ENCODE measurements around the gene PPP2R5C.

PPP2R5C gene

DNA sequence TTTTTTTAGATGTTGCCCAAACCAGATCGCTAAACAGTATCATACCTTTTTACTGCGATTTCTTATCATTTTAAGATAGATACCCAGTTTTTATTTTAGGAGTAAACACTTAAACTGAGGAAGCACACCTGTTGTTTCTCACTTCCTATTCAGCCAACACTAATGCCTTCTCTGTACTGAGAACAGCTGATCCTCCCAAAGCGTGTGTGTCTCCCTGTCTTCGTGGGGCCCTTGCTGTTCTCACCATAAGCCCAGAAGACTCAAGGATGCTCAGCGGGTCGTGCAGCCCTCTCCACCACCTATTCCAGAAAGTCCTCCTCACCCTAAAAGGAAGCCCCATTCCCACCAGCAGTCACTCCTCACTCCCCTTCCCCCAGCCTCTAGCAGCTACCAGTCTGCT lies 14.8 kb downstream of the PPP2R5C start:
- no peak for DNase-seq
- Histone ChIP-seq H3K4me3 (ENCODE audit: low read depth, low read length) (no peak overlapping the region), H3K27me3 (replicated peaks) (peaks cover 24% of the 10 kb centered on the region), H3K27ac (no peak overlapping the region), H3K36me3 (replicated peaks) (no peaks in the 10 kb centered on the region)
- in situ Hi-C loops (cut with HindIII; ENCODE audit: low pct_ligation_motif_present, low sequenced_read_pairs): no loop called here
- TF ChIP-seq, protein P1, sequence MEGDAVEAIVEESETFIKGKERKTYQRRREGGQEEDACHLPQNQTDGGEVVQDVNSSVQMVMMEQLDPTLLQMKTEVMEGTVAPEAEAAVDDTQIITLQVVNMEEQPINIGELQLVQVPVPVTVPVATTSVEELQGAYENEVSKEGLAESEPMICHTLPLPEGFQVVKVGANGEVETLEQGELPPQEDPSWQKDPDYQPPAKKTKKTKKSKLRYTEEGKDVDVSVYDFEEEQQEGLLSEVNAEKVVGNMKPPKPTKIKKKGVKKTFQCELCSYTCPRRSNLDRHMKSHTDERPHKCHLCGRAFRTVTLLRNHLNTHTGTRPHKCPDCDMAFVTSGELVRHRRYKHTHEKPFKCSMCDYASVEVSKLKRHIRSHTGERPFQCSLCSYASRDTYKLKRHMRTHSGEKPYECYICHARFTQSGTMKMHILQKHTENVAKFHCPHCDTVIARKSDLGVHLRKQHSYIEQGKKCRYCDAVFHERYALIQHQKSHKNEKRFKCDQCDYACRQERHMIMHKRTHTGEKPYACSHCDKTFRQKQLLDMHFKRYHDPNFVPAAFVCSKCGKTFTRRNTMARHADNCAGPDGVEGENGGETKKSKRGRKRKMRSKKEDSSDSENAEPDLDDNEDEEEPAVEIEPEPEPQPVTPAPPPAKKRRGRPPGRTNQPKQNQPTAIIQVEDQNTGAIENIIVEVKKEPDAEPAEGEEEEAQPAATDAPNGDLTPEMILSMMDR (IDR thresholded peaks at IDR 0.05; ENCODE audit: low read depth, low read length, missing control alignments): no peak

DNA sequence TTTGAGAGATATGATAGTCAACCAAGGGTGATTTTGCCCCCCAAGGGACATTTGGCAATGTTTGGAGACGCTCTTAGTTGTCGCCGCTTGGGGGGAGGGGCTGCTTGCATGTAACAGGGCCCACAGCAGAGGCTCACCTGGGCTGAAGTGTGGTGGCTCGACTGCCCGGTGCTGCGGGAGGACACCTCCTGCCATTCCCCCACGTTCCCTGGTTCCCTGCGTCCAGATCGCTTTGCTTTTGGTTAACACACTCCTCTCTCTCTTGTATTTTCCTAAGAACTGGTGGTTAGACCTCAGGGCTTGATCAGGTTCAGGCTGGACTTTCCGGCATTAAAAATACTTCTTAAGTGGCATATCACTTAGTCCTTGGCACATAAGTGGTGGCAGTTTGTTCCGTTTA lies 18.9 kb downstream of the PPP2R5C start:
- no peak overlapping the region for H3K27ac ChIP-seq
- TF ChIP-seq, protein P1 (IDR thresholded peaks at IDR 0.05; ENCODE audit: low read depth, low read length, missing control alignments): no peak
- peaks cover 20% of the 10 kb centered on the region for H3K27me3 ChIP-seq (replicated peaks)
- in situ Hi-C loops (cut with HindIII; ENCODE audit: low pct_ligation_motif_present, low sequenced_read_pairs): no loop called here
- no peak overlapping the region for H3K4me3 ChIP-seq (ENCODE audit: low read depth, low read length)
- no peak for DNase-seq
- no peaks in the 10 kb centered on the region for H3K36me3 ChIP-seq (replicated peaks)

DNA sequence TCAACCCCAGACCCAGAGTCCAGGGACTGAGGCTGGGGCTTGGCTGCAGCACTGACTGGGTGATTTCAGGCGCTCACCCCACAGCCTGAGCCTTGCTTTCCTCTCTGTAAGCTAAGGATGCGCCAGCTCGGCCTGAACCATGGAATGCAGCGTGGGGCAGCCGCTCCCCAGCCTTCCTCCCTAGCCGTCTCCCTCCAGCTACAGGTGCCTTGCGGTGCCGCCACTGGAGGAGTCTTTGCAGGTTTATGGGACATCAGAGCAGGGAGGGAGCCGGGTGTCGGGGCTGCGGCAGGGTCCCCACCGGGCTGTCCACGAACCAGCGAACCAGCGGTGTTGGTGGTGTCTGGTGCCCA lies 19.4 kb downstream of the PPP2R5C start:
- Histone ChIP-seq H3K27ac (no peak overlapping the region), H3K4me3 (ENCODE audit: low read depth, low read length) (no peak overlapping the region)
- in situ Hi-C loops (cut with HindIII; ENCODE audit: low pct_ligation_motif_present, low sequenced_read_pairs): no loop called here

DNA sequence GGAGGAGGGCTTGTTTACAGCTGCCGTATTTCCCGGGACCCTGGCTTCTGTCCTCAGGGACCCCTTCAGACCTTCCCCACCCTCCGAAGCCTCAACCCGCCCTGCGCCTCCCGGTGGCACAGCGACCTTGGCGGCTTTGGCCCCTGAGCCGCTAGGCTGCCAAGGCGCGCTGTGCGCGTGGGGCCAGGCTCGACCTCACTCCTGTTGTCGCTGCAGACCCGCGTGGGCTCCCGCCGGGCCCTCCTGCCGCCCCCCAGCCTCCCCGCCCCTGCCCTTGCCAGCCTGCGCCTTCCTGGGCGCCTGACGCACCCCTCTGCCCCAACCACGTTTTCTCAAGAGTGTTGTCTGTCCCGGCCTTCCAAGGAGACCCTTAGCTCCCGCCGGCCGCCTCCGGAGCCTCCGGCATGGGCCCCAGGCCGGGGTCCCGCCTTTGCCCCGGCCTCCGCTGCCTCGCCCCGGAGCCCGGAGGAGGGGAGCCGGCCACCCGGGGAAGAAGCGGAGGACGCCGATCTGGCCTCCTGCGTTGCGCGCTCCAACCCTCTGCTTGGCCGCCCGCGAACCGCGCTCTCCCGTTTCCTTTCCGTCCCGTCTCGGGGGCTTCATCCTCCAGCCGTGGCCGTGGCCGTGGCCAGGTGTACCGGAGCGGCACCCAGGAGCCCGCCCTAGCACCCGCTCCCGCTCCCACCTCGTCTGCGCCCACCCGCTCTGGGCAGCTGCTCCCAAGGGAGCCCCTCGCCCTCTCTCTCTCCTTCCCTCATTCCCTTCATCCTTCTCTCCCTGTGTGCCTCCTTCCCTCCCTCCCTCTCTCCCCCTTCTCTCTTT lies 19.9 kb downstream of the PPP2R5C start:
- TF ChIP-seq, protein P1 (IDR thresholded peaks at IDR 0.05; ENCODE audit: low read depth, low read length, missing control alignments): no peak
- H3K4me3 ChIP-seq (ENCODE audit: low read depth, low read length): peak overlapping the region; percentile 45
- no peak overlapping the region for H3K27ac ChIP-seq
- in situ Hi-C loops (cut with HindIII; ENCODE audit: low pct_ligation_motif_present, low sequenced_read_pairs): no loop called here
- no peaks in the 10 kb centered on the region for H3K36me3 ChIP-seq (replicated peaks)
- peaks cover 20% of the 10 kb centered on the region for H3K27me3 ChIP-seq (replicated peaks)
- no peak for DNase-seq

More for the DNA sequence above, 19.4 kb downstream of the PPP2R5C start:
- H3K36me3 ChIP-seq (replicated peaks): no peaks in the 10 kb centered on the region
- TF ChIP-seq, protein P1 (IDR thresholded peaks at IDR 0.05; ENCODE audit: low read depth, low read length, missing control alignments): no peak
- no peak for DNase-seq
- peaks cover 20% of the 10 kb centered on the region for H3K27me3 ChIP-seq (replicated peaks)

DNA sequence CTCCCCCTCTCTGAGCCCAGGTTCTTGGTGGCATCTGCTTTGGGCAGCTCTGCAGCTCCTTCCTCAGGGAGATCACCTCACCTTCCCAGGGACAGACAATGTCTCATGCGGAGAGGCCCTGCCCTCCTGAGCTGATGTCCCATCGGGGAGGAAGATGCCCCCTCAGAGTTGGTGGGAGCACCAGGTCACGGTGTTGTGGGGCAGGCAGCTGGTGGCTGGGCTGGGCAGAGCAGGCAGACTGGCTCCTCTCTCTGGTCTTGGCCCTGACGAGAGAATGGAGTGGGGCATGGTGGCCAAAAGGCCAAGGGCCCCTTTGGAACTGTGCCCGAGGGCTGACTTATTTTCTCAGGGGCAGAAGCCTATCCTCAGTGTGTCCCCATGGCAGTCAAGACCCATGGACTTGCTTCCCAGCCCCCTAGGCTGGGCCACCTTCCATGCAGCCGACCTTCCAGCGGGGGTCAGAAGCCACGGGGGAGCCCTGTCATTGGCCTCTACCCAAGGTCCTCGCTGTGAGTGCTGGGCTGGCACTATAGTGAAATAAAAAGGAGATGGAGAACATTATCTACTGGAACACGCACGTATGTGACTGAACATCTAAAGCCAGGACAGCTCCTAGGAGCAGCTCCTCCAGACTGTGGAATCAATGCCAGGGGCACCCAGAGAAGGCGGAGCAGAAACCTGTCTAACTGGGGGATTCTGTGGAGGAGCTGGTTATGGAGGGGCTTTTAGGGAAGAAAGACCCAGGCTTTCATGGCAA lies 21.9 kb downstream of the PPP2R5C start:
- in situ Hi-C loops (cut with HindIII; ENCODE audit: low pct_ligation_motif_present, low sequenced_read_pairs): no loop called here
- TF ChIP-seq, protein P1 (IDR thresholded peaks at IDR 0.05; ENCODE audit: low read depth, low read length, missing control alignments): no peak
- Histone ChIP-seq H3K4me3 (ENCODE audit: low read depth, low read length) (no peak overlapping the region), H3K27me3 (replicated peaks) (peaks cover 20% of the 10 kb centered on the region), H3K27ac (no peak overlapping the region), H3K36me3 (replicated peaks) (no peaks in the 10 kb centered on the region)
- DNase-seq: no peak
